Stimulated activated CD8-positive, alpha-beta memory T cell treated with anti-CD3 and anti-CD28 coated beads, Interleukin-2, amount 100 ng/mL, for 1 hour (primary cell): Measurements from ENCODE around the gene CENPF.
"Not testable (repeated sequence)": the region's sequence is repeated elsewhere in the genome, so short reads cannot be mapped to it uniquely, and the experiment has no call there.

ENCODE experiments used
- DNase-seq, 2 donors: peaks; one replicate each; pipeline ENCODE4 v3.0.0-alpha.2; 2020; ENCODE audit warnings: low read depth in 2 of 2

Gene CENPF

DNA sequence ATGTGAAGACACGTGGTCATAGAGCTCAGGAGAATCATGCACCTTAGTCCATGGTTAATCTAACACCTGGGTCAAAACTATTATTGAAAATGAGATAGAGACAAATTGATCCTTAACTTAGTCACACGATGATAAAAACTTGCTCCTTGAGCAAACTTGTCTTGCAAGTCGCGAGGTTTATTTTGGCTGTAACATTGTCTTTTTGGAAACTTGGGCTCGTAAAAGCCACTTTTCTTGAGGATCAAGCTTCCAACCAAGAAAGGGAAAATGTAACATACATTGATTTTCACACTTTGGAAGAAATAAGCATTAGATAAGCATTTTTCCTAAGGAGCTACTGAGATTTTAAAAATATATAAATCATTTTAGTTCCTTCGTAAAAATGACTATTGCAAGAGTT, 19.9 kb upstream of the CENPF start:
- DNase-seq: no peak

DNA sequence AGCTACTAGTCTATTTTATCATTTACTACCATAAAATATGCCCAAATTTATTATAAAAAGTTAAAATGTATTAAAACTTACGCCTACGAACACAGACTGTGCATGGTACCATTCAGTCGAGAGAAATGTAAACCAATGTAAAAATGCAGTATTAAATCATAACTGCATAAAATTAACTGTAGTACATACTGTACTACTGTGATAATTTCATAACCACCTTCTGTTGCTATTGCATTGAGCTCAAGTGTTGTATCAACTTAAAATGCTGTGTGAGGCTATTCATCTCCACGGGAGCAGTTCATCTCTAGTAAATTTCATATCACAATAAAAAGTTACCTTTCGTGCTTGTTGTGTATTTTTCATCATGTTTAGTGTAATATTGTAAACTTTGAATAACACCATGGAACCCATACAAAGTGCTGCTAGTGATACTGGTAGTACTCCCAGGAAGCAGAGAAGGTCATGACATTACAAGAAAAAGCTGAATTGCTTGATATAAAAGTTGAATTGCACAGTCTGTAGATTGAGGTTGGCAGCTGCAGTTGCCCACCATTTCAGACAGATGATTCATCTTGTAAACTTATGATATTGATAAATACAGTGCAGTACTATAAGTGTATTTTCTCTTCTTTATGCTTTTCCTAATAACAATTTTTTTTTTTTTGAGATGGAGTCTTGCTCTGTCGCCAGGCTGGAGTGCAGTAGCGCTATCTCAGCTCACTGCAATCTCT, 19.0 kb upstream of the CENPF start:
- DNase-seq: no peak

GRCh38 chr1:214584805-214585766, 17.9 kb upstream of the CENPF start:
- no peak for DNase-seq

DNA sequence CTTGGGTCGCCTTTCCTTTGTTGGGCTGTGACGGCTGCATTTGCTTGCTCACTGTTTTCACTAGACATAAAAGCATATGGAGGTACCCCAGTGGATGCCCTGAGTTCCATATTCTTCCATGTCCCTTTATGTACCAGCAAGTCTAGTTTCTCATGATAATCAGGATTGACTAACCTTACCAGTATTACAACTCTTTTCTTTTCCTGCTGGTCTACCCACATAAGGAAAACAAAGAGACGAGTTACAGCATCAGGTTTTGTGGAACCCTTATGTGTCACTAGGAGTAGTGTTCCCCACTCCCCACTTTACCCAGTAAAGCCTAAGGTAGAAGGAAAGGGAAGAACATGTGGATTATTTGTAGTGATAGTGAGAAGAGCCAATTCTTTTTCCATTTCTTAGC, 16.4 kb upstream of the CENPF start:
- DNase-seq: no peak

- DNase-seq: no peak
Measured at GRCh38 chr1:214587165-214587564, 15.8 kb upstream of the CENPF start.

DNA sequence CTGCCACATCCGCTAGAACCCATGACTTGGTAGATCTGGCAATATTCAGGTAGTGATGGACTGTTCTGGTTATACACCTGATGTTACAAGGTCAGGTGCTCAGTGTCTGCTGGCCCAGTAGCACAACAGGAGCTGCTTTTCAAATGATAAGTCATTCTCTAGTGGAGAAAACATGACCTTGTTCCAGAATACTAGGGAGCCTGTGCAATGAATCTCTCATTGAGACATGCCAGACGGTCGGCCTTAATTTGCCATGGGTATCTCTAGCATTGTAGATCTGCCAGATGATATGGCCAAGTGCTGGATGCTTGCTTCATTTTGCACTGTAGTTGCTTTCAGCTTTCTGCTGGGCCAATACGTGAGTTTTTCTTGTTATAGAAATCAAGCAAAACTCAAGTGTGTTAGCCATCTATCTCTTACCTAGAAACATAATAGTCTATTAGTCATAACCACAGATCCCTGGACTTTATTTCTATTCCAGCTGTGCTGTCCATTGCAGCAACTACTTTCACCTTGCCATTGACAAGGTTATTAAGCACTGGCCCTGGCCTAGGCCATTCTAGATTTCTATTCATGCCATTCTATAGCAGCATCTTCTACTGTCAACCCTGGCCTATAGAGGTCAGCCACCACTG, 13.9 kb upstream of the CENPF start:
- no peak for DNase-seq

- DNase-seq: no peak
Measured at GRCh38 chr1:214590696-214591095, 12.3 kb upstream of the CENPF start.

DNA sequence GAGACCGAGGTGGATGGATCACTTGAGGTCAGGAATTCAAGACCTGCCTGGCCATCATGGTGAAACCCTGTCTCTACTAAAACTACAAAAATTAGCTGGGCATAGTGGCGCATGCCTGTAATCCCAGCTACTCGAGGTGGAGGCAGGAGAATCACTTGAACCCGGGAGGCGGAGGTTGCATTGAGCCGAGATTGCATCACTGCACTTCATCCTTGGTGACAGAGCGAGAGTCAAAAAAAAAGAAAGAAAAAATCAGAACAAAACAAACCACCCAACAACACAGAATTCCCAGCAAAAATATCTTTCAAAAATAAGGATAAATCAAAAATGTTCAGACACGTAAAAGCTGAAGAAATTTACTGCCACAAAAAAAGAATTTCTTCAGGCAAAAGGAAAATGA, 11.1 kb upstream of the CENPF start:
- not testable (repeated sequence) for DNase-seq

GRCh38 chr1:214593158-214593557, 9.8 kb upstream of the CENPF start:
- no peak for DNase-seq

DNA sequence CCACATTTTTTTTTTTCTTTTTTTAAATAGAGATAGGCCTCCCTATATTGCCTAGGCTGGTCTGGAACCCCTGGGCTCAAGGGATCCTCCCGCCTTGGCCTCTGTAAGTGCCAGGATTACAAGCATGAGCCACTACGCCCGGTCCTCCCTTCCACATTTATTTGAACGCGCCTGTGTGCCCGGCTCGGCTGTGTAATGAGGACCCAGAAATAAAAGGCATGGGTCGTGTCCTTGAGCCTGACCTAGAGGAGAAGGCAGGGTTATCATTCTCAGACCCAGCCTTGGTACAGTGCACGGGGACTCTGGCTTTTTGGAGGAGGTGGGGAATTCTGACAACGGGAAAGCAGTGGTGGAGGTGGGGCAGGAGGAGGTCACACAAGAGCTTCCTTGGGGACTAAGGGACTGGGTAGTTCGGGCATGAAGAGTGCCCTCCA, 841 bp downstream of the CENPF start:
- DNase-seq: no peak

DNA sequence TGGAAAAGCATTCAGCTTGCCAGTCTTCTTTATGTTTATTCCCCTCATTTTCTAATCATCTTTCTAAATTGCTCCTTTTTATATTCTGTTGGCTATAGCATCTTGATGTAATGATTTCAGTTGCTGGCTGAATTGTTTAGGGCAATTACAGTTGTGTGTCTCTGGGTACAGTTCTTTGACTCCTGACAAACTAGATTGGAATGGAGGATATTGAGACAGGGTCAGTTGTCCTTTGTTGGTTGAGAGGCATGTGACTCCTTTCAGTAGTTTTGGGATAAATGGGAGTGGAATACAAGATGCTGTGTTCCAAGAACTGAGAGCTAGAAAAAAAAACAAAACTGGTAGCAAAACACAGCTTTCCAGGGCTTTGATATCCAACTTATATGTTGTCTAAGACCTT, 1.5 kb downstream of the CENPF start:
- DNase-seq: no peak

- not testable (repeated sequence) for DNase-seq
Measured at GRCh38 chr1:214605484-214605883, 2.5 kb downstream of the CENPF start.

DNA sequence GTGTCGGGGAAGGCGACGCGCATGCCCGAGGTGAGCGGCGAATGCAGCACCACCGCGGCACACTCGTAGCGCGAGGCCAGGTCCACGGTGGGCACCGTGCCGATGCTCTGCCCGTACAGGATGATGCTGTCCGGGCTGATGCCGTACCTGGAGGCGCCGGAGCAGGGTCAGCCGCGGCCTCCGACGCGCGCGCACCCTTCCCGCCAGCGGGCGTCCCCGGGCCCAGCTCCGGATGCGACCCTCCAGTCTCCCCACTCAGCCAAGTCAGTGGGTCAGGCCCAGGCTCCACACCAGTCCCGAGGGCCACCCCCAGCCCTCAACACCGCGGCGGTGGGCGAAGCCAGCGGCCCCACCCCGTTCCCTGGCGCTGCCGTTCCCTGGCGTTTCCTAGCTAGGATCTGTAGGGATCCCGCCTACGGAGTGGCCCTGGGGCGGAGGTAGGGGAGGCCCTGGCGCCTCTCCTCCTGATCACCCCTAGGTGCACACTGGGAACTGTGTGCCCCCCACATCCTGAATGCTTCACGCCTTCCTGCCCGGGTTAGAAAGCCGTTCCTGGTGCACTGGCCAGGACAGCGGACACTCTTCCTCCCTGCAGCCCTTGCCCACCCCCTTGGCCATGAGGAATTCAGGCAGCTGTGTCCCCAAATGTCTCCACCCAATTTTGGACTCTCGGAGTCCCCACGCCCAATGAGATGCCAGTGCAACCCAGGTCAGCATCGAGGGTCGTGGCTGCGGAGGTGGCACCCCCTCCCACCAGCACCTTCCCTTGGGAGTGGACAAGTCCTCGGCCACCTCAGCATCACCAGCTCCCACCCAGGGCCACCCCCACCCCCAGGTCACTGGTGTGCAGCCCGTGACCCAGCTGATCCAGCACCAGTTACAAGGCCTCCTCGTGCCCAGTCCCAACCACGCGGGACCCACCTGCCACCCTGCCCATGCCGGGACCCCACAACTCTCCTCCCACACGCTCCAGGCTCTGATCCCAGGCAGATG, 3.2 kb downstream of the CENPF start:
- DNase-seq: not testable (repeated sequence)

GRCh38 chr1:214607492-214608215, 4.7 kb downstream of the CENPF start:
- not testable (repeated sequence) for DNase-seq

DNA sequence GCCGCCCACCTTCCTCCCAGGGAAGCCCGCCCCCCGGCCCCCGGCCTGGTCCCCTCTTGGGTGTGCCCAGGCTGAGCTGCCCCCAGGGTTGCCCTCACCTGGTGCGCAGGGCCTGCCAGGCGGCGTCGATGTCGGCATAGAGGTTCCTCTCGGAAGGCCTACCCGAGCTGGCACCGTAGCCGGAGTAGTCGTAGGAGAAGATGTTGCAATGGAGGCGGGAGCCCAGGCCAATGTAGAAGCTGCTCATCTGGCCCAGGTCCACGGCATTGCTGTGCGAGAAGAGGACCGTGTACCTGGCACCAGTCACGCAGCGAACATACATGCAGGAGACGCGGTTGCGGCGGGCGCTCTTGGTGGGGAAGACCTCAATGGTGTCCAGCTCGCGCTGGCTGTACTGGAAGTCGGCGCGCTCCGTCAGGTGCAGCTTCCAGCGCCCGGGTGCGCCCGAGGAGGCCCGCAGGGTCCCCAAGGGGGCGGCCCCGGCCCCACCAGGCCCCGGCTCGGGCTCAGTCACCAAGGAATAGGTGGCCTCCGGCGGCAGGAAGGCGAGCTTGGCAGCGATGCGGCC, 5.3 kb downstream of the CENPF start:
- DNase-seq: not testable (repeated sequence)

GRCh38 chr1:214608817-214609216, 5.8 kb downstream of the CENPF start:
- not testable (repeated sequence) for DNase-seq

DNA sequence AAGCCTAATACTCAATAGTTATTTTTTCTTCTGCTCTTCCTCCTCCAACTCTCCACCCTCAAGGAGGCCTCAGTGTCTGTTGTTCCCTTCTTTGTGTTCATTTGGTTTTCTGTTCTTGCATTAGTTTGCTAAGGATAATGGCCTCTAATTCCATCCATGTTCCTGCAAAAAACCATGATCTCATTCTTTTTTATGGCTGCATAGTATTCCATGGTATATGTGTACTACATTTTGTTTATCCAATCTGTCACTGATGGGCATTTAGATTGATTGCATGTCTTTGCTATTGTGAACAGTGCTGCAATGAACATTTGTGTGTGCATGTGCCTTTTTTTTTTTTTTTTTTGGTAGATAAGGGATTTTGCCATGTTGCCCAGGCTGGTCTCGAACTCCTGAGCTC, 6.7 kb downstream of the CENPF start:
- DNase-seq: no peak

GRCh38 chr1:214610136-214610535, 7.1 kb downstream of the CENPF start:
- DNase-seq: not testable (repeated sequence)

GRCh38 chr1:214615109-214615508, 12.1 kb downstream of the CENPF start:
- no peak for DNase-seq

DNA sequence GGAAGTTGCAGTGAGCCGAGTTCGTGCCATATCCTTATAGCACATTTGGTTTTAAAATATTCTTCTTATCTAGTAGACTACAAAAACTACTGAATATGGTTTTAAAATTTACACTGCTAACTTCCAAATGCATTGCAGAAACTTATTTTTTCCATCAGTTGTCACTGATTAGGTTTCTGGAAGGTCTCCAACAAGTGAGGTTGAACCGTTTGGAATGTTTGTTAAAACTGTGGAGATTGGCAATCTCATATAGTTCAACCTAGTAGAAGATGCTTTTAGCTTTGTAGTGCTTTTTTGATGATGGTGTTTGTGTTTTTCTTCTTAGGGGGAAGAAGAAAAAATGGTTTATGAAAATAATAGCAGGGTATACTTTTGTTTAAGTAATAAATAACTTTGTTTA, 12.9 kb downstream of the CENPF start:
- DNase-seq: no peak
